Lower leg skin (tissue), 4 donors: Measurements from ENCODE around the gene PCDHGC4. TPM values are rescaled to one million over a fixed set of nuclear protein-coding genes. Genes with fewer than 3 reads are reported as not detected.

ENCODE experiments used
- DNase-seq, 2 donors: peaks; one replicate each; pipeline ENCODE4 v3.0.0-alpha.2; 2019; ENCODE audit warnings: low spot score in 2 of 2
- H3K4me3 ChIP-seq: fragments of 200-600 bp; sonication (generic); 2 replicates; pipeline ENCODE4 v1.5.1; 2017; ENCODE audit warnings: mild to moderate bottlenecking, low read depth; ENCODE audit not compliant: poor library complexity, severe bottlenecking
- POLR2A ChIP-seq, 2 donors: fragments of 450-650 bp; IDR thresholded peaks; one replicate each; pipeline ENCODE4 v1.6.1; 2016 to 2017; ENCODE audit warnings: antibody characterized with exemption in 2 of 2, mild to moderate bottlenecking in 1 of 2, moderate library complexity in 1 of 2
- WGBS, 2 donors: methylation state at CpG; one replicate each; pipeline ENCODE4 v1.1.5; 2018; 5-methylcytosine and 5-hydroxymethylcytosine counted together
- intact Hi-C: fragments of 100-400 bp; cut with DNase I; formaldehyde crosslinking; loops from one replicate; pipeline ENCODE4 v1.15.0; 2023; ENCODE audit warnings: low total_unique reads
- total RNA-seq, 4 donors: library from RNA; depleted of rRNA; stranded (reverse); fragments of >200 nt; gene quantifications; one replicate each; pipeline ENCODE4 v1.1.0, GENCODE V29; 2016
- TF ChIP-seq, protein P1 (sequence below), 3 donors: fragments of 450-650 bp; IDR thresholded peaks; one replicate each; pipeline ENCODE4 v1.5.1; 2016; ENCODE audit warnings: antibody characterized with exemption in 3 of 3, mild to moderate bottlenecking in 3 of 3, moderate library complexity in 2 of 3

The PCDHGC4 gene
- total RNA-seq, 4 donors from 2014 or later: 1.2 to 34.5 (median 2.2) TPM

- 91 to 94% methylated on average over 1 of the region's 1 CpG for WGBS, 2 donors
- intact Hi-C loops: no loop called here
- H3K4me3 ChIP-seq: no peak overlapping the region
- TF ChIP-seq, protein P1, sequence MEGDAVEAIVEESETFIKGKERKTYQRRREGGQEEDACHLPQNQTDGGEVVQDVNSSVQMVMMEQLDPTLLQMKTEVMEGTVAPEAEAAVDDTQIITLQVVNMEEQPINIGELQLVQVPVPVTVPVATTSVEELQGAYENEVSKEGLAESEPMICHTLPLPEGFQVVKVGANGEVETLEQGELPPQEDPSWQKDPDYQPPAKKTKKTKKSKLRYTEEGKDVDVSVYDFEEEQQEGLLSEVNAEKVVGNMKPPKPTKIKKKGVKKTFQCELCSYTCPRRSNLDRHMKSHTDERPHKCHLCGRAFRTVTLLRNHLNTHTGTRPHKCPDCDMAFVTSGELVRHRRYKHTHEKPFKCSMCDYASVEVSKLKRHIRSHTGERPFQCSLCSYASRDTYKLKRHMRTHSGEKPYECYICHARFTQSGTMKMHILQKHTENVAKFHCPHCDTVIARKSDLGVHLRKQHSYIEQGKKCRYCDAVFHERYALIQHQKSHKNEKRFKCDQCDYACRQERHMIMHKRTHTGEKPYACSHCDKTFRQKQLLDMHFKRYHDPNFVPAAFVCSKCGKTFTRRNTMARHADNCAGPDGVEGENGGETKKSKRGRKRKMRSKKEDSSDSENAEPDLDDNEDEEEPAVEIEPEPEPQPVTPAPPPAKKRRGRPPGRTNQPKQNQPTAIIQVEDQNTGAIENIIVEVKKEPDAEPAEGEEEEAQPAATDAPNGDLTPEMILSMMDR (IDR thresholded peaks at IDR 0.05): no peak
- TF ChIP-seq POLR2A (IDR thresholded peaks at IDR 0.05): no peak
- DNase-seq: no peak
Measured at GRCh38 chr5:141518618-141519015, 33.8 kb downstream of the PCDHGC4 start.

GRCh38 chr5:141519605-141520565, 35.1 kb downstream of the PCDHGC4 start:
- DNase-seq: no peak
- H3K4me3 ChIP-seq: no peak overlapping the region
- intact Hi-C loops: loop anchor here (5.0 kb wide), 1 partner anchor 43 kb away; the partner anchor contains the start of gene PCDHGC3
- WGBS, 2 donors: 85 to 86% methylated on average over 3 of the region's 3 CpGs
- no peak for TF ChIP-seq POLR2A (IDR thresholded peaks at IDR 0.05)
- TF ChIP-seq, protein P1 (IDR thresholded peaks at IDR 0.05): no peak

DNA sequence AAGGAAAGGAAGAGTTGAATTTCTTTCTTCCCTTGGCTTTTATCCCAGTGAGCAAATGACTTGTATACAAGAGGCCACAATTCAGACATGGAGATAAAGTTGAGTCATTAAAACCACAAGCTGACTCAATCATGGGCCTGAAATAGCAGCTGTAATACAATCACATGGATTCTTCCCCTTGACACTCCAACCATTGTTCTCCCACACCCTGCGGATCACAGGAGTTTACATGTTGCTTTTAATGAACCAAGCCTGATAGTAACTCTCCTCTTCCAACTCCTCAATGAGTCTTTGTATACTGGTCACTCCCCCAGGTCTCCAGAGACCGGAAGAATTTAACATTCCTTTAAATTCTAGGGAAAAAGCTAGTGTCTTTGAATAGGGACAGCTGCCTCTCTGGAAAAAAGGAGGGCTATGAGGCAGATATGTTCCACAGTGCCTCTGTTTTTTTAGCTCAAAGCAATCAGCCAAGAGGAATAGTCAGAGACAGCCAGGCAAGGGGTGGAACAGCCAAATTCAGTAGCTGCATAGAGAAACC, 36.5 kb downstream of the PCDHGC4 start:
- peak in 1 of 2 donors; percentile 78 for DNase-seq
- 27 to 36% methylated on average over 2 of the region's 2 CpGs for WGBS, 2 donors
- TF ChIP-seq POLR2A (IDR thresholded peaks at IDR 0.05): no peak
- TF ChIP-seq, protein P1 (IDR thresholded peaks at IDR 0.05): no peak

DNA sequence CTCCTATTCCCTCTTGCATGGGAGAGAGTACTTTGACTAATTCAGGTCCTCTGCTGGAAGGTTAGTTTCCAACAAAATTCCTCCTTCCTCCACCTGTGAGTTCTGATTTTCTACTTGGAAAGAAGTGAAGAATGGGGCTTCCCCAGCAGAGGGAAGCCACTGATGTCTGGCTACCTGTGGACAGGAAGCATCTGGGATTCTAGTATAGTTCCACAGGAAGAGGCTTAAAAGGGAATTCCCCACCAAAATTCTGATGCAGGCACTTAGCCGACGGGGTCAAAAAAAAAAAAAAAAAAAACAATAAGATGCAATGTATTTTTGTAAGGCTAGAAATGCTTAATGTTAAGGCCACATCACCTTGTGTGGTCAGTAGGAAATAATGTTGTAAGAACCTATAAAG, 37.5 kb downstream of the PCDHGC4 start:
- intact Hi-C loops: loop anchor here (5.0 kb wide), 1 partner anchor 45 kb away; the partner anchor contains the start of gene PCDHGC3
- DNase-seq: peak in 1 of 2 donors; percentile 10
- no peak overlapping the region for H3K4me3 ChIP-seq
- TF ChIP-seq, protein P1 (IDR thresholded peaks at IDR 0.05): no peak
- TF ChIP-seq POLR2A (IDR thresholded peaks at IDR 0.05): no peak
- WGBS, 2 donors: 36 to 41% methylated on average over 2 of the region's 2 CpGs

More for the DNA sequence above, 36.5 kb downstream of the PCDHGC4 start:
- H3K4me3 ChIP-seq: no peak overlapping the region
- intact Hi-C loops: loop anchor here (5.0 kb wide), 1 partner anchor 44 kb away; the partner anchor contains the start of gene PCDHGC3

DNA sequence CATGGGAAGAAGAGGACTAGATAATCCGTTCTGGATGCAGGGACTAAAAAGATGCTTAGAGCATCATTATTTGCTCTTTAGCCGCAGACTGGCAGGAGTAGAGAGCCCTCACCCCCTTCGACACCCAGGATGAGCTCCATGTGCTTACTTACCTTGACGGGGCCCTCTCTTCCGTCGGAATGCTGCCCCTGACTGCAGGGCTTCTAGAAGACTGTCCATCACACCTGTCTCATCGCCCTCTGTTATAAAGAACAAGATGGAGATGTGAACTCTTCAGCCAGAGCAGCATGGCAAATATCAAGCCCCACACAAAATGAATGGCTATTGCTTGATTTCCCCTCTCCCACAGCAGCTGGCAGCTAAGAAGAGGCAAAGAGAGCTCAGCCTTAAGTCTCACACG, 39.2 kb downstream of the PCDHGC4 start:
- DNase-seq: peak in 1 of 2 donors; percentile 13
- no peak overlapping the region for H3K4me3 ChIP-seq
- 86 to 91% methylated on average over 8 of the region's 8 CpGs for WGBS, 2 donors
- intact Hi-C loops: loop anchor here (5.0 kb wide), 1 partner anchor 47 kb away; the partner anchor contains the start of gene PCDHGC3
- TF ChIP-seq, protein P1 (IDR thresholded peaks at IDR 0.05): no peak
- TF ChIP-seq POLR2A (IDR thresholded peaks at IDR 0.05): no peak
